HAP-1 (cell line): ENCODE data around the gene HSPB8.

Source experiments
- DNase-seq, 2 experiments: peaks; one replicate each; pipeline ENCODE4 v3.0.0-alpha.2; 2016 to 2020; ENCODE audit warnings: low spot score in 2 of 2
- H3K27me3 ChIP-seq: fragments of 250-450 bp; sonication (Bioruptor Pico); 2 replicates; pipeline ENCODE4 v1.5.1; 2020; ENCODE audit warnings: low read depth, mild to moderate bottlenecking, moderate library complexity
- H3K36me3 ChIP-seq: fragments of 250-450 bp; sonication (Bioruptor Pico); replicated peaks from 2 replicates; pipeline ENCODE4 v1.5.1; 2020; ENCODE audit warnings: mild to moderate bottlenecking
- H3K4me1 ChIP-seq: fragments of 250-450 bp; sonication (Bioruptor Pico); 2 replicates; pipeline ENCODE4 v1.5.1; 2020; ENCODE audit warnings: mild to moderate bottlenecking
- H3K4me3 ChIP-seq: fragments of 250-450 bp; sonication (Bioruptor Pico); 2 replicates; pipeline ENCODE4 v1.5.1; 2020; ENCODE audit warnings: mild to moderate bottlenecking, moderate library complexity
- H3K9me3 ChIP-seq: fragments of 250-450 bp; sonication (Bioruptor Pico); 2 replicates; pipeline ENCODE4 v1.5.1; 2020; ENCODE audit warnings: mild to moderate bottlenecking, moderate library complexity
- in situ Hi-C: fragments of 300-500 bp; cut with MboI; formaldehyde crosslinking; loops from 3 replicates; pipeline ENCODE4 v1.14.3; 2020; ENCODE audit warnings: low sequenced_read_pairs, inconsistent platforms, mixed read lengths

Gene HSPB8

GRCh38 chr12:119178544-119179334 is at the start of gene HSPB8:
Gene HSPB8, plus strand, starts transcription at chr12:119178931. Its CDS starts 382 bp downstream, at chr12:119179313.
- Histone ChIP-seq H3K27me3 (peaks cover 5% of the 10 kb centered on the region; the same call in 1 of the 2 replicates), H3K4me3 (no peak within 1 kb of the TSS), H3K4me1 (no peaks in the 10 kb centered on the region), H3K36me3 (no peaks in the 10 kb centered on the region), H3K9me3 (no peaks in the 10 kb centered on the region)
- in situ Hi-C loops: no loop called here
- DNase-seq: peak in 1 of 2 experiments; percentile 28

- no peak overlapping the region for H3K4me3 ChIP-seq
- no peaks in the 10 kb centered on the region for H3K4me1 ChIP-seq
- H3K27me3 ChIP-seq: no peaks in the 10 kb centered on the region
- in situ Hi-C loops: no loop called here
- H3K36me3 ChIP-seq: no peaks in the 10 kb centered on the region
- no peaks in the 10 kb centered on the region for H3K9me3 ChIP-seq
- DNase-seq: no peak
These were observed 48.8 kb upstream of the HSPB8 start for GRCh38 chr12:119129827-119130434.

- H3K36me3 ChIP-seq: no peaks in the 10 kb centered on the region
- in situ Hi-C loops: no loop called here
- no peak overlapping the region for H3K4me3 ChIP-seq
- no peaks in the 10 kb centered on the region for H3K27me3 ChIP-seq
- no peak for DNase-seq
- H3K9me3 ChIP-seq: no peaks in the 10 kb centered on the region
- no peaks in the 10 kb centered on the region for H3K4me1 ChIP-seq
These were observed 48.2 kb upstream of the HSPB8 start for GRCh38 chr12:119130523-119130922.

GRCh38 chr12:119134284-119135072 is 44.3 kb upstream of the HSPB8 start:
- no peak overlapping the region for H3K4me3 ChIP-seq
- H3K4me1 ChIP-seq: no peaks in the 10 kb centered on the region
- no peaks in the 10 kb centered on the region for H3K27me3 ChIP-seq
- in situ Hi-C loops: no loop called here
- no peaks in the 10 kb centered on the region for H3K9me3 ChIP-seq
- no peak for DNase-seq
- no peaks in the 10 kb centered on the region for H3K36me3 ChIP-seq

- H3K4me3 ChIP-seq: no peak overlapping the region
- no peak for DNase-seq
- in situ Hi-C loops: no loop called here
- H3K9me3 ChIP-seq: no peaks in the 10 kb centered on the region
- H3K27me3 ChIP-seq: no peaks in the 10 kb centered on the region
- no peaks in the 10 kb centered on the region for H3K4me1 ChIP-seq
- no peaks in the 10 kb centered on the region for H3K36me3 ChIP-seq
These were observed 41.8 kb upstream of the HSPB8 start for GRCh38 chr12:119136811-119137410.

GRCh38 chr12:119139448-119139847 is 39.3 kb upstream of the HSPB8 start:
- Histone ChIP-seq H3K27me3 (no peaks in the 10 kb centered on the region), H3K9me3 (no peaks in the 10 kb centered on the region), H3K4me1 (no peaks in the 10 kb centered on the region), H3K36me3 (no peaks in the 10 kb centered on the region), H3K4me3 (no peak overlapping the region)
- in situ Hi-C loops: no loop called here
- DNase-seq: no peak

- Histone ChIP-seq H3K36me3 (no peaks in the 10 kb centered on the region), H3K9me3 (no peaks in the 10 kb centered on the region), H3K27me3 (no peaks in the 10 kb centered on the region), H3K4me3 (no peak overlapping the region), H3K4me1 (no peaks in the 10 kb centered on the region)
- in situ Hi-C loops: no loop called here
- no peak for DNase-seq
These were observed 33.4 kb upstream of the HSPB8 start for GRCh38 chr12:119145367-119145766.

- Histone ChIP-seq H3K4me1 (no peaks in the 10 kb centered on the region), H3K9me3 (no peaks in the 10 kb centered on the region), H3K27me3 (no peaks in the 10 kb centered on the region), H3K36me3 (no peaks in the 10 kb centered on the region), H3K4me3 (no peak overlapping the region)
- in situ Hi-C loops: no loop called here
- no peak for DNase-seq
These were observed 30.8 kb upstream of the HSPB8 start for GRCh38 chr12:119147847-119148448.

- DNase-seq: no peak
- no peak overlapping the region for H3K4me3 ChIP-seq
These were observed 29.5 kb upstream of the HSPB8 start for GRCh38 chr12:119149270-119149669.

GRCh38 chr12:119151445-119152026 is 27.2 kb upstream of the HSPB8 start:
- Histone ChIP-seq H3K9me3 (no peaks in the 10 kb centered on the region), H3K27me3 (no peaks in the 10 kb centered on the region), H3K4me3 (no peak overlapping the region), H3K36me3 (no peaks in the 10 kb centered on the region), H3K4me1 (no peaks in the 10 kb centered on the region)
- in situ Hi-C loops: no loop called here
- no peak for DNase-seq

More at GRCh38 chr12:119149270-119149669, 29.5 kb upstream of the HSPB8 start:
- no peaks in the 10 kb centered on the region for H3K27me3 ChIP-seq
- no peaks in the 10 kb centered on the region for H3K4me1 ChIP-seq
- in situ Hi-C loops: no loop called here
- no peaks in the 10 kb centered on the region for H3K9me3 ChIP-seq
- H3K36me3 ChIP-seq: no peaks in the 10 kb centered on the region

- no peaks in the 10 kb centered on the region for H3K27me3 ChIP-seq
- H3K36me3 ChIP-seq: no peaks in the 10 kb centered on the region
- peak in 1 of 2 experiments; percentile 59 for DNase-seq
- H3K9me3 ChIP-seq: no peaks in the 10 kb centered on the region
- no peaks in the 10 kb centered on the region for H3K4me1 ChIP-seq
- no peak overlapping the region for H3K4me3 ChIP-seq
- in situ Hi-C loops: no loop called here
These were observed 25.0 kb upstream of the HSPB8 start for GRCh38 chr12:119153477-119154434.

- Histone ChIP-seq H3K9me3 (no peaks in the 10 kb centered on the region), H3K4me3 (no peak overlapping the region), H3K4me1 (no peaks in the 10 kb centered on the region), H3K36me3 (no peaks in the 10 kb centered on the region), H3K27me3 (no peaks in the 10 kb centered on the region)
- peak in 1 of 2 experiments; percentile 54 for DNase-seq
- in situ Hi-C loops: no loop called here
These were observed 24.3 kb upstream of the HSPB8 start for GRCh38 chr12:119154435-119154818.
